HEK293 (cell line): ENCODE data around the gene EGFR.

Experiments
- REPIN1 ChIP-seq: fragments of 450-650 bp; formaldehyde crosslinking; IDR thresholded peaks from 2 replicates; pipeline ENCODE4 v1.5.1; 2017; ENCODE audit warnings: missing biosample characterization, missing genetic modification characterization, low read depth
- ZNF791 ChIP-seq: fragments of 450-650 bp; formaldehyde crosslinking; IDR thresholded peaks from 2 replicates; pipeline ENCODE4 v1.5.1; 2016; ENCODE audit warnings: missing biosample characterization, missing genetic modification characterization
- TF ChIP-seq, protein P1 (sequence below): fragments of 450-650 bp; formaldehyde crosslinking; IDR thresholded peaks from 2 replicates; pipeline ENCODE4 v1.5.1; 2016; ENCODE audit warnings: missing biosample characterization, missing genetic modification characterization
- TF ChIP-seq, protein P2 (sequence below): fragments of 450-650 bp; formaldehyde crosslinking; IDR thresholded peaks from 2 replicates; pipeline ENCODE4 v1.5.1; 2016; ENCODE audit warnings: missing biosample characterization, missing genetic modification characterization

DNA sequence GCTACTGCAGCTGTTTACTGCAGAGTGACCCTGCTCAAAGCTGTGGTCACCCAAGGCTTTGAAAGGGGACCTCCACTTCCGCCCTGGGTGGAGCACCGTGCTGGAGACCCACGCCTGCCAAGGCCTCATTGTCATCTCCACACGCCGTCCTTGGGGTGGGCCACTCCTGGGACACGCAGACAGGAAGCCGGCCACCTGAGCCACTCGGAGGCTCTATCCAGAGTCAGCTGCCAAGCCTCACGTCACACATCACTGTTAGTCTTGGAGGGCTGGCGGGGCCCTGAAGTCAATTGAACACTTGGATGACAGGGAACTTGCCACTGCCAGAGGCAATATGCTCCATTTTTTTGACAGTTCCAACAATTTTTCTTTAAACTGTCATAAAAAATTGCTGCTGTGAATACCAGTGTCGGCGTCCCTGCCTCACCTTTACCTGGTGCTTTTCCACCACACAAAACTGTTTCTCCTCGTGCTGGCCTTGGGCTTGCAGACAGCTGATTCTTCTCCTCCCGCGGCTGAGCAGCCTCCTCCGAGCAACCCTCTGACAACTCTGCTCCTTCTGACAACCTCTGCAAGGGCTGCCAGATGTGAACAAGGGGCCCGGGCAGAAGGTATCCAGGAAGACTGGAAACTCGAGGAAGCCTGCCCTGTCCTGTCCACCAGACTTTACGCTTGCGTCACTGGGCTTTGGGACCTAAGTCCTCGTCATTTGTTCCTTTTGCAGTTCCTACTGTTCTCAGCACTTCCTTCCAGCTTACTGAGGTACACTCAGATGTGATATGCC is 81.9 kb downstream of the EGFR start:
- TF ChIP-seq REPIN1 (tag by site-specific recombination) (no peak), ZNF791 (no peak)
- TF ChIP-seq, protein P1, sequence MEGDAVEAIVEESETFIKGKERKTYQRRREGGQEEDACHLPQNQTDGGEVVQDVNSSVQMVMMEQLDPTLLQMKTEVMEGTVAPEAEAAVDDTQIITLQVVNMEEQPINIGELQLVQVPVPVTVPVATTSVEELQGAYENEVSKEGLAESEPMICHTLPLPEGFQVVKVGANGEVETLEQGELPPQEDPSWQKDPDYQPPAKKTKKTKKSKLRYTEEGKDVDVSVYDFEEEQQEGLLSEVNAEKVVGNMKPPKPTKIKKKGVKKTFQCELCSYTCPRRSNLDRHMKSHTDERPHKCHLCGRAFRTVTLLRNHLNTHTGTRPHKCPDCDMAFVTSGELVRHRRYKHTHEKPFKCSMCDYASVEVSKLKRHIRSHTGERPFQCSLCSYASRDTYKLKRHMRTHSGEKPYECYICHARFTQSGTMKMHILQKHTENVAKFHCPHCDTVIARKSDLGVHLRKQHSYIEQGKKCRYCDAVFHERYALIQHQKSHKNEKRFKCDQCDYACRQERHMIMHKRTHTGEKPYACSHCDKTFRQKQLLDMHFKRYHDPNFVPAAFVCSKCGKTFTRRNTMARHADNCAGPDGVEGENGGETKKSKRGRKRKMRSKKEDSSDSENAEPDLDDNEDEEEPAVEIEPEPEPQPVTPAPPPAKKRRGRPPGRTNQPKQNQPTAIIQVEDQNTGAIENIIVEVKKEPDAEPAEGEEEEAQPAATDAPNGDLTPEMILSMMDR = no peak
- TF ChIP-seq, protein P2, sequence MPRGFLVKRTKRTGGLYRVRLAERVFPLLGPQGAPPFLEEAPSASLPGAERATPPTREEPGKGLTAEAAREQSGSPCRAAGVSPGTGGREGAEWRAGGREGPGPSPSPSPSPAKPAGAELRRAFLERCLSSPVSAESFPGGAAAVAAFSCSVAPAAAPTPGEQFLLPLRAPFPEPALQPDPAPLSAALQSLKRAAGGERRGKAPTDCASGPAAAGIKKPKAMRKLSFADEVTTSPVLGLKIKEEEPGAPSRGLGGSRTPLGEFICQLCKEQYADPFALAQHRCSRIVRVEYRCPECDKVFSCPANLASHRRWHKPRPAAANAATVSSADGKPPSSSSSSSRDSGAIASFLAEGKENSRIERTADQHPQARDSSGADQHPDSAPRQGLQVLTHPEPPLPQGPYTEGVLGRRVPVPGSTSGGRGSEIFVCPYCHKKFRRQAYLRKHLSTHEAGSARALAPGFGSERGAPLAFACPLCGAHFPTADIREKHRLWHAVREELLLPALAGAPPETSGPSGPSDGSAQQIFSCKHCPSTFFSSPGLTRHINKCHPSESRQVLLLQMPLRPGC = no peak
